CD4-positive, alpha-beta memory T cell (primary cell): ENCODE results near the gene FLYWCH1. TPM values are rescaled to one million over a fixed set of nuclear protein-coding genes. Genes with fewer than 3 reads are reported as not detected.

Experiments
- CTCF ChIA-PET: fragments of 350-600 bp; sonication (Branson Sonifier 250); formaldehyde crosslinking; loops from one replicate; lab custom pipeline; 2021; ENCODE audit warnings: inconsistent platforms; ENCODE audit not compliant: partially characterized antibody; lab: Charles Lee
- POLR2A ChIA-PET: fragments of 350-600 bp; sonication (Branson Sonifier 250); formaldehyde crosslinking; loops from one replicate; lab custom pipeline; 2021; ENCODE audit not compliant: partially characterized antibody; lab: Charles Lee
- DNase-seq, 5 donors: peaks; one replicate each; pipeline versions ENCODE4 v3.0.0 to v3.0.0-alpha.2; 2020 to 2022; ENCODE audit warnings: mixed read lengths in 1 of 5
- H3K27ac ChIP-seq: one replicate; pipeline ENCODE4 v1.7.0; 2013; ENCODE audit warnings: low read depth, low read length
- H3K27me3 ChIP-seq: 2 replicates; pipeline ENCODE4 v1.7.0; 2013; ENCODE audit warnings: mild to moderate bottlenecking, low read length, moderate library complexity; ENCODE audit not compliant: insufficient read depth
- H3K36me3 ChIP-seq: 2 replicates; pipeline ENCODE4 v1.7.0; 2013; ENCODE audit warnings: mild to moderate bottlenecking, low read length, moderate library complexity; ENCODE audit not compliant: insufficient read depth
- H3K4me1 ChIP-seq: 2 replicates; pipeline ENCODE4 v1.7.0; 2013; ENCODE audit warnings: mild to moderate bottlenecking, low read length, moderate library complexity; ENCODE audit not compliant: insufficient read depth
- H3K4me3 ChIP-seq, 2 donors: one replicate each; pipeline ENCODE4 v1.7.0; 2013; ENCODE audit warnings: low read length in 2 of 2, mild to moderate bottlenecking in 1 of 2
- H3K9me3 ChIP-seq, 2 donors: one replicate each; pipeline ENCODE4 v1.7.0; 2013; ENCODE audit warnings: low read length in 2 of 2, control low read depth in 1 of 2; ENCODE audit not compliant: control insufficient read depth in 1 of 2
- H3K27ac Mint-ChIP-seq, 7 donors: one replicate each; pipeline ENCODE4 v1.8.0; 2020 to 2021; ENCODE audit warnings: mixed read lengths in 7 of 7, mild to moderate bottlenecking in 6 of 7, inconsistent platforms in 3 of 7, moderate library complexity in 3 of 7
- H3K27me3 Mint-ChIP-seq, 2 donors: one replicate each; pipeline ENCODE4 v1.8.0; 2020 to 2021; ENCODE audit warnings: mixed read lengths in 2 of 2
- H3K36me3 Mint-ChIP-seq, 2 donors: one replicate each; pipeline ENCODE4 v1.8.0; 2020 to 2021; ENCODE audit warnings: mixed read lengths in 2 of 2, inconsistent platforms in 1 of 2, mild to moderate bottlenecking in 1 of 2
- H3K4me1 Mint-ChIP-seq, 4 donors: one replicate each; pipeline ENCODE4 v1.8.0; 2020 to 2021; ENCODE audit warnings: mixed read lengths in 4 of 4, mild to moderate bottlenecking in 1 of 4
- H3K4me3 Mint-ChIP-seq, 8 donors: one replicate each; pipeline ENCODE4 v1.8.0; 2020 to 2021; ENCODE audit warnings: mixed read lengths in 8 of 8, mild to moderate bottlenecking in 7 of 8, moderate library complexity in 6 of 8, inconsistent platforms in 3 of 8
- H3K9me3 Mint-ChIP-seq, 8 donors: one replicate each; pipeline ENCODE4 v1.8.0; 2020 to 2021; ENCODE audit warnings: mixed read lengths in 8 of 8, mild to moderate bottlenecking in 5 of 8, inconsistent platforms in 3 of 8, moderate library complexity in 1 of 8
- intact Hi-C: fragments of 100-400 bp; cut with micrococcal nuclease; formaldehyde crosslinking; loops from one replicate; pipeline ENCODE4 v1.15.1; 2023
- polyA plus RNA-seq, 2 donors: library from polyadenylated mRNA; unstranded; fragments of 300-500 nt; fragmentation: Illumina TruSeq; gene quantifications; one replicate each; pipeline ENCODE4 v1.2.3, GENCODE V29; 2021
- total RNA-seq, 2 experiments: library from RNA; stranded (reverse); gene quantifications; one replicate each; pipeline ENCODE4 v1.2.3, GENCODE V29; 2021

The FLYWCH1 gene
- total and polyA plus RNA-seq, 4 experiments from 2014 or later, result 7.1 to 123 (median 71.3) TPM

- H3K27me3 Mint-ChIP-seq, result no peaks in the 10 kb centered on the region
- intact Hi-C loops, result loop anchor here (1.0 to 5.0 kb wide), 3 partner anchors 21 to 84 kb away; partner anchors contain the start of genes FLYWCH1 and PAQR4
- peak in 1 of 5 donors; percentile 44 for DNase-seq
- no peaks in the 10 kb centered on the region for H3K27me3 ChIP-seq
- peak overlapping the region; percentile 36 to 88 for H3K4me3 ChIP-seq
- no peaks in the 10 kb centered on the region for H3K9me3 ChIP-seq
- H3K36me3 Mint-ChIP-seq, result peaks cover 0 to 6% of the 10 kb centered on the region in 2 donors
- H3K4me1 Mint-ChIP-seq, result peaks cover 8 to 25% (median 16%) of the 10 kb centered on the region in 4 donors
- H3K36me3 ChIP-seq, result no peaks in the 10 kb centered on the region
- peak overlapping the region; percentile 72 to 88 (median 86) for H3K27ac Mint-ChIP-seq
- peak overlapping the region; percentile 82 to 93 (median 84) for H3K4me3 Mint-ChIP-seq
- no peaks in the 10 kb centered on the region for H3K9me3 Mint-ChIP-seq
- peak overlapping the region; percentile 88 for H3K27ac ChIP-seq
- CTCF ChIA-PET, result interaction anchor here (0.9 to 2.3 kb wide), 10 partner anchors 13 to 43 kb away, joined by 3 to 11 read pairs (median 5); partner anchors contain the start of gene FLYWCH1
- POLR2A ChIA-PET, result interaction anchor here (0.7 to 2.6 kb wide), 22 partner anchors 10 to 834 kb away, joined by 3 to 54 read pairs (median 4); partner anchors contain the start of genes ELOB, FLYWCH1, KCTD5 and PRSS27
- H3K4me1 ChIP-seq, result peaks cover 7% of the 10 kb centered on the region
These were observed 28.2 kb upstream of the FLYWCH1 start for GRCh38 chr16:2883458-2883908.

- Histone ChIP-seq H3K27ac (peak overlapping the region; percentile 88), H3K36me3 (no peaks in the 10 kb centered on the region), H3K4me1 (peaks cover 7% of the 10 kb centered on the region), H3K27me3 (no peaks in the 10 kb centered on the region), H3K4me3 (peak overlapping the region; percentile 36 to 88), H3K9me3 (no peaks in the 10 kb centered on the region)
- peaks cover 8 to 25% (median 16%) of the 10 kb centered on the region in 4 donors for H3K4me1 Mint-ChIP-seq
- H3K27ac Mint-ChIP-seq, result peak overlapping the region; percentile 72 to 88 (median 86)
- H3K36me3 Mint-ChIP-seq, result peaks cover 0 to 6% of the 10 kb centered on the region in 2 donors
- peak in 1 of 5 donors; percentile 8 for DNase-seq
- H3K9me3 Mint-ChIP-seq, result no peaks in the 10 kb centered on the region
- no peaks in the 10 kb centered on the region for H3K27me3 Mint-ChIP-seq
- H3K4me3 Mint-ChIP-seq, result peak overlapping the region; percentile 82 to 93 (median 84)
- intact Hi-C loops, result loop anchor here (5.0 kb wide), 1 partner anchor 83 kb away; the partner anchor contains the start of gene PAQR4
- POLR2A ChIA-PET, result interaction anchor here (0.9 to 2.6 kb wide), 12 partner anchors 12 to 833 kb away, joined by 3 to 54 read pairs (median 6); partner anchors contain the start of genes ELOB, FLYWCH1, PRSS27 and SRRM2
- CTCF ChIA-PET, result interaction anchor here (1.0 to 2.3 kb wide), 6 partner anchors 16 to 43 kb away, joined by 3 to 11 read pairs (median 6); no protein-coding TSS in a partner anchor
These were observed 27.7 kb upstream of the FLYWCH1 start for GRCh38 chr16:2884041-2884451.

- H3K4me1 ChIP-seq, result no peaks in the 10 kb centered on the region
- Mint-ChIP-seq H3K4me1 (no peaks in the 10 kb centered on the region), H3K9me3 (no peaks in the 10 kb centered on the region), H3K27me3 (no peaks in the 10 kb centered on the region), H3K27ac (no peak overlapping the region), H3K4me3 (no peak overlapping the region), H3K36me3 (peaks cover 0 to 2% of the 10 kb centered on the region in 2 donors)
- no peak for DNase-seq
- H3K9me3 ChIP-seq, result no peaks in the 10 kb centered on the region
- no peaks in the 10 kb centered on the region for H3K27me3 ChIP-seq
- no peaks in the 10 kb centered on the region for H3K36me3 ChIP-seq
- no peak overlapping the region for H3K27ac ChIP-seq
- intact Hi-C loops, result no loop called here
- ChIA-PET CTCF (no interaction called here), POLR2A (no interaction called here)
- H3K4me3 ChIP-seq, result no peak overlapping the region
These were observed 17.5 kb upstream of the FLYWCH1 start for GRCh38 chr16:2894231-2894630.

GRCh38 chr16:2895813-2896212, 15.9 kb upstream of the FLYWCH1 start:
- peaks cover 0 to 2% of the 10 kb centered on the region in 2 donors for H3K36me3 Mint-ChIP-seq
- Histone ChIP-seq H3K27ac (no peak overlapping the region), H3K4me3 (no peak overlapping the region), H3K4me1 (no peaks in the 10 kb centered on the region), H3K27me3 (no peaks in the 10 kb centered on the region), H3K36me3 (no peaks in the 10 kb centered on the region), H3K9me3 (no peaks in the 10 kb centered on the region)
- no peak overlapping the region for H3K27ac Mint-ChIP-seq
- no peaks in the 10 kb centered on the region for H3K4me1 Mint-ChIP-seq
- POLR2A ChIA-PET, result no interaction called here
- CTCF ChIA-PET, result no interaction called here
- no peak for DNase-seq
- no peak overlapping the region for H3K4me3 Mint-ChIP-seq
- H3K27me3 Mint-ChIP-seq, result no peaks in the 10 kb centered on the region
- intact Hi-C loops, result no loop called here
- no peaks in the 10 kb centered on the region for H3K9me3 Mint-ChIP-seq

- POLR2A ChIA-PET, result interaction anchor here (1.2 kb wide), 1 partner anchor 13 kb away, joined by 4 read pairs; the partner anchor contains the start of gene FLYWCH2
- H3K27me3 Mint-ChIP-seq, result no peaks in the 10 kb centered on the region
- Histone ChIP-seq H3K9me3 (no peaks in the 10 kb centered on the region), H3K27me3 (no peaks in the 10 kb centered on the region), H3K27ac (no peak overlapping the region), H3K4me1 (no peaks in the 10 kb centered on the region), H3K36me3 (no peaks in the 10 kb centered on the region), H3K4me3 (no peak overlapping the region)
- no peak for DNase-seq
- no peak overlapping the region for H3K27ac Mint-ChIP-seq
- no peak overlapping the region for H3K4me3 Mint-ChIP-seq
- no peaks in the 10 kb centered on the region for H3K9me3 Mint-ChIP-seq
- H3K36me3 Mint-ChIP-seq, result peaks cover 0 to 2% of the 10 kb centered on the region in 2 donors
- CTCF ChIA-PET, result interaction anchor here (1.3 kb wide), 1 partner anchor 9 kb away, joined by 5 read pairs; no protein-coding TSS in a partner anchor
- H3K4me1 Mint-ChIP-seq, result no peaks in the 10 kb centered on the region
- intact Hi-C loops, result no loop called here
These were observed 15.2 kb upstream of the FLYWCH1 start for GRCh38 chr16:2896480-2897010.

- ChIA-PET POLR2A (interaction anchor here (1.2 kb wide), 1 partner anchor 14 kb away, joined by 4 read pairs; the partner anchor contains the start of gene FLYWCH2), CTCF (interaction anchor here (1.3 kb wide), 1 partner anchor 9 kb away, joined by 5 read pairs; no protein-coding TSS in a partner anchor)
- H3K9me3 Mint-ChIP-seq, result no peaks in the 10 kb centered on the region
- no peaks in the 10 kb centered on the region for H3K27me3 Mint-ChIP-seq
- H3K4me3 Mint-ChIP-seq, result no peak overlapping the region
- no peak overlapping the region for H3K4me3 ChIP-seq
- H3K27me3 ChIP-seq, result no peaks in the 10 kb centered on the region
- no peaks in the 10 kb centered on the region for H3K36me3 ChIP-seq
- H3K27ac Mint-ChIP-seq, result no peak overlapping the region
- DNase-seq, result no peak
- intact Hi-C loops, result no loop called here
- no peaks in the 10 kb centered on the region for H3K4me1 ChIP-seq
- H3K4me1 Mint-ChIP-seq, result no peaks in the 10 kb centered on the region
- H3K36me3 Mint-ChIP-seq, result peaks cover 0 to 2% of the 10 kb centered on the region in 2 donors
- H3K9me3 ChIP-seq, result no peaks in the 10 kb centered on the region
- no peak overlapping the region for H3K27ac ChIP-seq
These were observed 14.6 kb upstream of the FLYWCH1 start for GRCh38 chr16:2897110-2897509.
